Measurements from ENCODE around the gene CCDC74A.
"Not testable (repeated sequence)": the region's sequence is repeated elsewhere in the genome, so short reads cannot be mapped to it uniquely, and the experiment has no call there.

CCDC74A gene

DNA sequence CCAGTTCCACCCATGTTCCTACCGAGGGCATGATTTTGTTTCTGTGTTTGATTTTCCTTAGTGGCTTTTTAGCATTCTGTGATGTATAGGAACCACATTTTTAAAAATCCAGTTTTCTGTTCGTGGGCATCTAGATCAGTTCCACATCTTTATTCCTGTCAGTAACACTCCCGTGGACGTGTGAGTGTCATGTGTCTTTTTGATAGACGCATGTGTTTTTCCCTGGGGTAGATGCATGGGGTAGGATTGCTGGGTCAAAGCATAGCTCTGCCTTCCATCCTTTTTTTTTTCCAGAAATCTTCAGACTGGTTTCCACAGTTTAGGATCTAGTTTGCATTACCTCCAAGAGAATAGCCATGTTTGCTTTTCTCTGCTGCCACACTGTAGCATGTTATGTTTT lies 38.7 kb downstream of the CCDC74A start:
- no peak for DNase-seq (ENCODE audit: low spot score)

DNA sequence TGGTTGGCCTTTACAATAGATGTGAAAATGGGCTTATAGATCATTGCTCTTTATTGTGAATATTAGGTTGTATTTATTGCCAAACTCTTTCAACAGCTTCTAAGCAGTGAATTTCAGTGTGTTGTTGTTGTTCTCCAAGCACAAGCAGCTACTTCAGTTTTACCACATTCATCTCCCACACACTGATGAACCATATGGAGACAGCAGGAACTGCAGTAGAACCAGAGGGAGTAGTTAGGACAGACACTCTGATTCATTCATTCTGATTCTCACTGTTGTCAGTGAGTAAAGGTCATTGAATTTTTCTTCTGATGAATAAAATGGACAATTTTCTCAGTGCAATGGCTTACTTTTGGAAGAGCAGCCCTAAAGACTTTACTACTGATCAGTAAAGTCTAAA lies 40.2 kb downstream of the CCDC74A start:
- DNase-seq (ENCODE audit: low spot score), result no peak

DNA sequence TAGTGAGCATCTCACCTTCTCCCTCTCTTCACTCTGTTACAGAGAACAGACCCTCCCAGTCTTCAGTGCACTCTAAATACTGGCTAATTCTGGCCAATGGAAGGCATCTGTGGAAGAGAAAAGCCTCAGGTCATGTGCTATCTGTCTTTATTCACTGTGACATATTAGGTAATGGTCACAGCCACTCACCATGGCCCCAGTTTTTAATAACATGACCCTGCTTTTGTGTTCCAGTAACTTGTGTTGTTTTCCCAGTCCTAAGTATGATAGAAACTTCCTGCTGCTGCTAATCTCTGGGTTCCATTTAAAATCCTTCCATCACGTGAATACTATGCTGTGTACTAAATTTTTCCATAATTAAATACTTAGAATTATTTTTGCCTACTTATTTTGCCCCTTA lies 40.7 kb downstream of the CCDC74A start:
- DNase-seq (ENCODE audit: low spot score), result not testable (repeated sequence)

DNA sequence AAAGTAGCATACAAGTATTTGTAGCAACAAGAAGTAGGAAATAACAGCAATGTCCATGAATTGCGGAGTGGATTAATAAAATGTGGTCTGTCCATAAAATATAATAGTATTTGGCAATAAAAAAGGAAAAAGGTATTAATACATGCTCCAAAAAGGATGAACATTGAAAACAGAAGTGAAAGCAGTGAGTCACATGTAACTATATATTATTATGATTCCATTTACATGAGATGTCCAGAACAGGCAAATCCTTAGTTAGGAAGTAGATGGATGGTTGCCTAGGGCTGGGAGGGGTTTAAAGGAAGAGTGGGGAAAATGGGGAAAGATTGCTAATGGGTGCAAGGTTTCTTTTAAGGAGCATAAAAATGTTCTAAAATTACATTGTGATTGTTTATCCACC lies 44.5 kb downstream of the CCDC74A start:
- DNase-seq (ENCODE audit: low spot score), result no peak

DNA sequence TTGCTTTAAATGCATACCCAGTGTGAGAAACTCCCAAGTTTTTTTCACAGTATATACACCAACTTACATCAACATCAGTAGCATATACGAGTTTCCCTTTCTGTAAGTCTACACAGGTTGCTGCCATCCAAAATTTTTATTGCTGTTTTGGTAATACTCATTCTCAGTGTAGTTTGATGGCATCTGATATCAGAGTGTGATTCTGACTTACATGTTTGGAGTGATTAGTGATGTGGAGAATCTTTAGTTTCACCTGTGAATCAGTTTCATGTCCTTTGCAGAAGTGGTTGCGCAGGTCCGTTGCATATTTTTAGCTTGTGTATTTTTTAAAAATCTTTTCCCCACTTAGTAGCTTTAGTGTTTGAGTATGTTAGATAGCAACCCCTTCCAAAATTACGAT lies 50.1 kb downstream of the CCDC74A start:
- DNase-seq (ENCODE audit: low spot score), result no peak

DNA sequence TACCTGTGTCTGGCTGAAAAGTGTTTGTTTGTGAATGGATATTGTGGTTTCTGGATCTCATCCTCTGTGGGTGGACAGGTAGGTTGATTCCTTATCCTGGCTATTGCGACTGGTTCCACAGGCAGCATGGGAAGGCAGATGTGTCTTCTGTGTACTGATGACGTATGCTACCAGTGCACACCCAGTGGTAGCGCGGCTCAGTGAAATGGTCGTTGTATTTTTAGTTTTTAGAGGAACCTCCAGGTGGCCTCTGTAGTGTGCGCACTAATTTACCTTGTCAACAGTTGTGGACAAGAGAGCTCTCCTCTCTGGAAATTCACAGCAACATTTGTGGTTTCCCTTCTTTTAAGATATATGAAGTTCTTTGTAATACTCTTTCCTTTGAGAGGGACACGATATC lies 52.5 kb downstream of the CCDC74A start:
- DNase-seq (ENCODE audit: low spot score), result no peak
